Measurements from ENCODE around the gene JCHAIN. TPM values are rescaled to one million over a fixed set of nuclear protein-coding genes. Genes with fewer than 3 reads are reported as not detected.

The JCHAIN gene
- total RNA-seq, 1 donor from 2014 or later: not detected

DNA sequence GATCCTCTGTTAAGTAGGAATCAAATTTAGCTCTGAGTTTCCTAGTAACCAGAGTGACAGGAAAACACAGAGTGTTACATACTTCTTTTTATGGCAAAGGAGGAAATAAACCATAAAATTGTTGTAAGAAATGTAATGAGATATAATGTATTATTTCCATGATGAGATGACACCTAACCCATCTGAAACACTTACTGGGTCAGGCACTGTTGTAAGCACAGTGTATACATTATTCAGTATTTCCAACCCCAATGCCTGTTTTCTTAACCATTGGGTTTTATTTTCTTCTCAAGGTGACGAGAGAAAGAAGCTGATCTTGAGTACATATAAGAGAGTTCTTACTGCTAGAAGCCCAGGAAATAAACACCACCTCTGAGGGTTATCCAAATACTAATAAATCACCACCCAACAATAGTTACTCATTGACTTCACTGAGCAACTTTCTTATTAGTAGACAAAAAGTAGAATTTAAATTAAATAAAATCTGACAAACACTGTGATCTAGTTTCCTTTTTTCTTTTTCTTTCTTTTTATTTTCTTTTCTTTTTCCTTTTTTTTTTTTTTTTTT lies 42.0 kb downstream of the JCHAIN start:
- Mint-ChIP-seq H3K4me1 (ENCODE audit: low read depth) (peaks cover 7% of the 10 kb centered on the region), H3K27me3 (ENCODE audit: insufficient read depth) (no peaks in the 10 kb centered on the region), H3K9me3 (no peaks in the 10 kb centered on the region), H3K4me3 (no peak overlapping the region), H3K36me3 (ENCODE audit: low read depth) (no peaks in the 10 kb centered on the region), H3K27ac (no peak overlapping the region)
- DNase-seq (ENCODE audit: low spot score): no peak
- intact Hi-C loops (cut with micrococcal nuclease): loop anchor here (2.0 to 10.0 kb wide), 2 partner anchors 64 to 220 kb away; partner anchors contain the start of gene UTP3

- no peak for DNase-seq (ENCODE audit: low spot score)
- no peaks in the 10 kb centered on the region for H3K36me3 Mint-ChIP-seq (ENCODE audit: low read depth)
- intact Hi-C loops (cut with micrococcal nuclease): loop anchor here (2.0 to 10.0 kb wide), 2 partner anchors 221 to 239 kb away; no protein-coding TSS in a partner anchor
- peak overlapping the region; percentile 65 for H3K27ac Mint-ChIP-seq
- H3K4me1 Mint-ChIP-seq (ENCODE audit: low read depth): peaks cover 7% of the 10 kb centered on the region
- no peaks in the 10 kb centered on the region for H3K27me3 Mint-ChIP-seq (ENCODE audit: insufficient read depth)
- no peaks in the 10 kb centered on the region for H3K9me3 Mint-ChIP-seq
- no peak overlapping the region for H3K4me3 Mint-ChIP-seq
These were observed 43.0 kb downstream of the JCHAIN start for GRCh38 chr4:70623323-70623722.

DNA sequence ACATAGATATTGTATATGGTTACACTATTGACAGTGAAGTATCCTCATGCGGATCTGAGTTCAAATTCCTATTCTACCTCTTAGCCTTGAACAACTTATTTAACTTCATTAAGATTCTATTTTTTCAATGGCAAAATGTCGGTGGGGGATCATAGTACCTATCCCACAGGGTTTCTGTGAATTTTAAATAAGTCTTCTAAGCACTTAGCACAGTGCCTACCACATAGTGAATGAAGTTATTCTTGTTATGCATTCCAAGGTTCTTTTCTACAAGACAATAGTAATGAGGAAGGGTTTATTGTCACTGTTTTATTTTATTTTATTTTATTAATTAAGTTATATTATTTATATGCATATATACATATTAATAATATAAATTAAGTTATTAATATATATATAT lies 46.5 kb downstream of the JCHAIN start:
- Mint-ChIP-seq H3K4me1 (ENCODE audit: low read depth) (peaks cover 7% of the 10 kb centered on the region), H3K27ac (no peak overlapping the region), H3K27me3 (ENCODE audit: insufficient read depth) (peaks cover 5% of the 10 kb centered on the region), H3K9me3 (no peaks in the 10 kb centered on the region), H3K36me3 (ENCODE audit: low read depth) (no peaks in the 10 kb centered on the region), H3K4me3 (no peak overlapping the region)
- intact Hi-C loops (cut with micrococcal nuclease): loop anchor here (5.0 to 10.0 kb wide), 3 partner anchors 183 to 388 kb away; no protein-coding TSS in a partner anchor
- DNase-seq (ENCODE audit: low spot score): no peak

- peak overlapping the region; percentile 3 for H3K27ac Mint-ChIP-seq
- no peaks in the 10 kb centered on the region for H3K9me3 Mint-ChIP-seq
- peaks cover 6% of the 10 kb centered on the region for H3K27me3 Mint-ChIP-seq (ENCODE audit: insufficient read depth)
- H3K4me1 Mint-ChIP-seq (ENCODE audit: low read depth): peaks cover 8% of the 10 kb centered on the region
- no peaks in the 10 kb centered on the region for H3K36me3 Mint-ChIP-seq (ENCODE audit: low read depth)
- DNase-seq (ENCODE audit: low spot score): no peak
- intact Hi-C loops (cut with micrococcal nuclease): loop anchor here (5.0 kb wide), 2 partner anchors 183 to 388 kb away; no protein-coding TSS in a partner anchor
- H3K4me3 Mint-ChIP-seq: no peak overlapping the region
These were observed 47.0 kb downstream of the JCHAIN start for GRCh38 chr4:70619288-70619687.

DNA sequence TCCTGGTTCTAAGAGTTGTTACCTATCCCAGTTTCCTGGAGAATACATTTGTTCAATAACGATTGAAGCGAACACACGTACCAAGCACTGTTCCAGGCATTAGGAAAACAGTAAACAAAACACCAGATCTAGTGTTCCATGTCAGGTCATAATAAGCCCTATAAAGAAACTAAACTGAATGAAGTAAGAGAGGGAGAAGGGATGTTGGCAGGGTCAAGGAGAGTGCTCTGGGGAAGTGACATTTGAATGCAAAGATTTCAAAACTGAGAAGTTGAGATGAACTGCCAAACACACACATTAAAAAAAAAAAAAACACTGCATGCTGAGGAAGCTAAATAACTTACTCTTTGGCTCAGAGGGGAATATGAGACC lies 52.1 kb downstream of the JCHAIN start:
- peaks cover 28% of the 10 kb centered on the region for H3K27me3 Mint-ChIP-seq (ENCODE audit: insufficient read depth)
- H3K4me1 Mint-ChIP-seq (ENCODE audit: low read depth): peaks cover 12% of the 10 kb centered on the region
- H3K36me3 Mint-ChIP-seq (ENCODE audit: low read depth): no peaks in the 10 kb centered on the region
- H3K27ac Mint-ChIP-seq: no peak overlapping the region
- no peak for DNase-seq (ENCODE audit: low spot score)
- H3K9me3 Mint-ChIP-seq: no peaks in the 10 kb centered on the region
- intact Hi-C loops (cut with micrococcal nuclease): loop anchor here (5.0 kb wide), 1 partner anchor 93 kb away; no protein-coding TSS in a partner anchor
- no peak overlapping the region for H3K4me3 Mint-ChIP-seq

DNA sequence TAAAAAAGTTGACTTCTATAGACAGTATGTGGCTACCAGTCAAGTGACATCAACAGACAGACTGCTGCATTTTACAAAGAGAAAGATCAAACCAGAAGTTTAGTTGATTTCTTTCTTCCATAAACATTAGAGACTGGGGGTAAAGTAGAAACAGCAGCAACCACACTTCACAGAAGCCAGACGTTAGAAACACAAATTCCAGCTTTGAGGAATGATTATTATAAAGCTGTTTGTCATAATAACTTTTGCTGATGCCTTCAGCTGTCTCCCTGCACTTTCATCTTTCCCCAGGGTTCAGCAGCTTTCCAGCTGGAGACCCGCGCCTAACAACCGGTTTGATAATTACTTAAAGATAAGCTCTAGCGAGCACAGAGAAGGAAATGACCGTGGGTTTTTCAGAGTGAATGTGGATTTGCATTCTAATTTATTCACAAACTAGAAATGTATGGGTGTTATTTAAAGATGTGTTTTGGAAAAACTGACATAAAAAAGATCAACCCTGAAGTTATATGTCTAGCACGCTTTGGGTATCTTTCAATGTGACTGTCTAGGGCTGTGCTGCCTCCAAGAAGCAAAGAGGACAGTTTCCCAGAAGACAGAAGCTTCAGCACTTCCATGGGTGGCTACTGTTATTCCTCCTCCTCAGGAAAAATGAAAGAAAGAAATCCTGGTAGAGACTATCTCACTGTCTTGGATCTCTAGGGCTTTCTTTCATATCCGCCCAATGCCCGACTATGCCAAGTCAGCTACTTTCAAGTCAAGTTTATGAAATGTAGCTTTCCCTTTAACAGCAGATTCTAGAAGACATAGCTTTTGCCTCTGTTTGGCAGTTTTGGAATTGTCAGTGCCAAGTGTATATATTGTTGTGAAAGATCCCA lies 52.8 kb downstream of the JCHAIN start:
- intact Hi-C loops (cut with micrococcal nuclease): loop anchor here (5.0 kb wide), 1 partner anchor 94 kb away; no protein-coding TSS in a partner anchor
- Mint-ChIP-seq H3K27me3 (ENCODE audit: insufficient read depth) (peaks cover 28% of the 10 kb centered on the region), H3K27ac (no peak overlapping the region), H3K4me3 (no peak overlapping the region), H3K36me3 (ENCODE audit: low read depth) (no peaks in the 10 kb centered on the region), H3K9me3 (no peaks in the 10 kb centered on the region), H3K4me1 (ENCODE audit: low read depth) (peaks cover 12% of the 10 kb centered on the region)
- no peak for DNase-seq (ENCODE audit: low spot score)

GRCh38 chr4:70608324-70608723 lies 58.0 kb downstream of the JCHAIN start:
- no peak overlapping the region for H3K4me3 Mint-ChIP-seq
- DNase-seq (ENCODE audit: low spot score): no peak
- H3K9me3 Mint-ChIP-seq: no peaks in the 10 kb centered on the region
- no peaks in the 10 kb centered on the region for H3K36me3 Mint-ChIP-seq (ENCODE audit: low read depth)
- peaks cover 26% of the 10 kb centered on the region for H3K27me3 Mint-ChIP-seq (ENCODE audit: insufficient read depth)
- intact Hi-C loops (cut with micrococcal nuclease): no loop called here
- peaks cover 2% of the 10 kb centered on the region for H3K4me1 Mint-ChIP-seq (ENCODE audit: low read depth)
- no peak overlapping the region for H3K27ac Mint-ChIP-seq

GRCh38 chr4:70607334-70607853 lies 58.9 kb downstream of the JCHAIN start:
- peaks cover 18% of the 10 kb centered on the region for H3K27me3 Mint-ChIP-seq (ENCODE audit: insufficient read depth)
- no peaks in the 10 kb centered on the region for H3K4me1 Mint-ChIP-seq (ENCODE audit: low read depth)
- intact Hi-C loops (cut with micrococcal nuclease): no loop called here
- no peaks in the 10 kb centered on the region for H3K9me3 Mint-ChIP-seq
- no peak overlapping the region for H3K27ac Mint-ChIP-seq
- DNase-seq (ENCODE audit: low spot score): no peak
- H3K36me3 Mint-ChIP-seq (ENCODE audit: low read depth): no peaks in the 10 kb centered on the region
- H3K4me3 Mint-ChIP-seq: no peak overlapping the region

DNA sequence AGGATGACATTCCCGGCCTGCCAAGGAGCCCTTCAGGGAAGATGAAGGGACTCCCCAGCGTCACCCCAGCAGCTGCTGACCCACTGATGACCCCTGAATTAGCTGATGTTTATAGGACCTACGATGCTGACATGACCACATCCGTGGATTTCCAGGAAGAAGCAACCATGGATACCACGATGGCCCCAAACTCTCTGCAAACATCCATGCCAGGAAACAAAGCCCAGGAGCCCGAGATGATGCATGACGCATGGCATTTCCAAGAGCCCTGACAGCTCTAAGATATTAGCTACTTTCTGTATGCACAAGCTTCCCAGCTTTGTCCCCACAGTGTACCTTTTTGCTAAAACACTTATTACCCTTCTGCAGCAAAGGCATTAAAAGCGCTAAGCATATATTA lies 59.8 kb downstream of the JCHAIN start:
- H3K9me3 Mint-ChIP-seq: no peaks in the 10 kb centered on the region
- H3K4me1 Mint-ChIP-seq (ENCODE audit: low read depth): no peaks in the 10 kb centered on the region
- H3K27ac Mint-ChIP-seq: no peak overlapping the region
- H3K27me3 Mint-ChIP-seq (ENCODE audit: insufficient read depth): peaks cover 17% of the 10 kb centered on the region
- H3K4me3 Mint-ChIP-seq: no peak overlapping the region
- no peaks in the 10 kb centered on the region for H3K36me3 Mint-ChIP-seq (ENCODE audit: low read depth)
- intact Hi-C loops (cut with micrococcal nuclease): no loop called here
- no peak for DNase-seq (ENCODE audit: low spot score)

Other genes with a start within 250 kb of the JCHAIN start
- not detected in 2 replicates for gene MUC7, start 194.3 kb downstream of the JCHAIN start, total RNA-seq
- not detected in 2 replicates for gene AMTN, start 147.9 kb downstream of the JCHAIN start, total RNA-seq
- gene AMBN, start 74.3 kb downstream of the JCHAIN start, total RNA-seq: not detected in 2 replicates
- not detected in 2 replicates for gene ENAM, start 37.8 kb downstream of the JCHAIN start, total RNA-seq
- gene UTP3, start 22.0 kb upstream of the JCHAIN start, total RNA-seq: 51.5 and 52.8 TPM in 2 replicates
- gene RUFY3, start 55.5 kb upstream of the JCHAIN start, total RNA-seq: 12.5 and 13.4 TPM in 2 replicates
- 124 and 133 TPM in 2 replicates for gene GRSF1, start 173.4 kb upstream of the JCHAIN start, total RNA-seq
- gene MOB1B, start 235.9 kb upstream of the JCHAIN start, total RNA-seq: 22.1 and 23.1 TPM in 2 replicates

Data from activated T-helper 1 cell treated with anti-CD3 and anti-CD28 coated beads, Interleukin-12 subunit alpha, Interleukin-12 subunit beta, Interleukin-2, Interleukin-4 antibody, amounts not matched to agents 30 ng/mL and 10 ng/mL and 1 ng/mL, durations not matched to agents 14 hours and 24 hours and 36 hours (primary cell).